Bronchial epithelial cell (primary cell): ENCODE results near the gene FRYL. TPM values are rescaled to one million over a fixed set of nuclear protein-coding genes. Genes with fewer than 3 reads are reported as not detected.
"Not testable (repeated sequence)": the region's sequence is repeated elsewhere in the genome, so short reads cannot be mapped to it uniquely, and the experiment has no call there.

Experiments
- DNase-seq: peaks from one replicate; pipeline ENCODE4 v3.0.0-alpha.2; 2010; ENCODE audit warnings: low read depth
- FAIRE-seq: peaks from 2 replicates; lab custom pipeline; 2011; peaks lifted over from hg19 to GRCh38; lab: Jason Lieb, UNC
- H3K27me3 ChIP-seq: 2 replicates; pipeline ENCODE4 v1.5.1; 2011; ENCODE audit warnings: low read length; ENCODE audit not compliant: control insufficient read depth, insufficient read depth
- H3K36me3 ChIP-seq: 2 replicates; pipeline ENCODE4 v1.5.1; 2011; ENCODE audit warnings: low read length; ENCODE audit not compliant: control insufficient read depth, insufficient read depth
- H3K4me3 ChIP-seq: 2 replicates; pipeline ENCODE4 v1.5.1; 2011; ENCODE audit warnings: mild to moderate bottlenecking, low read depth, low read length, control low read depth
- total RNA-seq: library from RNA; depleted of rRNA; stranded (reverse); fragments of >200 nt; gene quantifications from 2 replicates; pipeline ENCODE4 v1.2.1, GENCODE V29; 2014
- TF ChIP-seq, protein P1 (sequence below): IDR thresholded peaks from 2 replicates; pipeline ENCODE4 v1.5.1; 2011; ENCODE audit warnings: mild to moderate bottlenecking, moderate library complexity, low read length, control low read depth, inconsistent platforms; ENCODE audit not compliant: insufficient read depth, severe bottlenecking

The FRYL gene
- total RNA-seq, 1 donor from 2014 or later = 43.2 TPM

DNA sequence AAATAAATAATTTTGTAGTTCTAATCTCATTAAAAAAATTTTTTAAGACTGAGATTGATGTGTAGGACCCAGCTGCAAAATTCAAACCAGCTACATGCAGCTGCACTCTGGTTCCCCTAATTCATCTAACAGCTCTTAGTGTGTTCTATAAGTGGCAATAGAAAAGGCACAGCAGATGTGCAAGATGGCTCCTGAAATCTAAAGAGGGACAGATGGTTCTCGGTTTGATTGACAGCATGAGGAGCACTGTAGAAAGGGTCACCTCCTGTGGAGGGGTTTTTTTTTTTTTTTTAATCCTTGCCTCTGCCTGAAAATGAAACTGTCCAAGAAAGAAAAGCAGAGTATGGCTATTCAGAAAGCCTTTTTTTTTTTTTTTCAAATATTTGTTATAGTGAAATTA, 33.9 kb upstream of the FRYL start:
- FAIRE-seq (no peak), DNase-seq (no peak)
- H3K27me3 ChIP-seq = no peaks in the 10 kb centered on the region
- TF ChIP-seq, protein P1, sequence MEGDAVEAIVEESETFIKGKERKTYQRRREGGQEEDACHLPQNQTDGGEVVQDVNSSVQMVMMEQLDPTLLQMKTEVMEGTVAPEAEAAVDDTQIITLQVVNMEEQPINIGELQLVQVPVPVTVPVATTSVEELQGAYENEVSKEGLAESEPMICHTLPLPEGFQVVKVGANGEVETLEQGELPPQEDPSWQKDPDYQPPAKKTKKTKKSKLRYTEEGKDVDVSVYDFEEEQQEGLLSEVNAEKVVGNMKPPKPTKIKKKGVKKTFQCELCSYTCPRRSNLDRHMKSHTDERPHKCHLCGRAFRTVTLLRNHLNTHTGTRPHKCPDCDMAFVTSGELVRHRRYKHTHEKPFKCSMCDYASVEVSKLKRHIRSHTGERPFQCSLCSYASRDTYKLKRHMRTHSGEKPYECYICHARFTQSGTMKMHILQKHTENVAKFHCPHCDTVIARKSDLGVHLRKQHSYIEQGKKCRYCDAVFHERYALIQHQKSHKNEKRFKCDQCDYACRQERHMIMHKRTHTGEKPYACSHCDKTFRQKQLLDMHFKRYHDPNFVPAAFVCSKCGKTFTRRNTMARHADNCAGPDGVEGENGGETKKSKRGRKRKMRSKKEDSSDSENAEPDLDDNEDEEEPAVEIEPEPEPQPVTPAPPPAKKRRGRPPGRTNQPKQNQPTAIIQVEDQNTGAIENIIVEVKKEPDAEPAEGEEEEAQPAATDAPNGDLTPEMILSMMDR = no peak
- no peak overlapping the region for H3K4me3 ChIP-seq
- H3K36me3 ChIP-seq = no peaks in the 10 kb centered on the region

DNA sequence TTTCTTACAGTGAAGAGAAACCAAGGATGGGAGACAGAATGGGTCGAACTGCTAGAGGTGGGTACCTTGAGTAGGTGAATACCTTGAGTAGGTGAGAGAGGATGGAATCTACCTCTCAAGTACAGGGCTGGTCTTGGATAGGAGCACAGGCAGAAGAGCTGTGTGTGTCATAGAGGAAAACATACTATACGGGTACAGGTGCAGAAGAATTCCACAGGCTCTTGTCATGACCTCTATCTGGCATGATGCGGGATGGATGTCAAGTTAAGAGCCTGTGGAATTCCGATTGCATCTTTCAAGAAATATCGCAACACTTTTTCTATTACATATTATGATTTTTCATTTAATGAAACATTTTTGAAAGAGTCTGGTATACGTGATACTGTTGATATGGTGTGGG, 32.8 kb upstream of the FRYL start:
- H3K27me3 ChIP-seq = no peaks in the 10 kb centered on the region
- H3K4me3 ChIP-seq = no peak overlapping the region
- DNase-seq (no peak), FAIRE-seq (no peak)
- TF ChIP-seq, protein P1 = no peak
- H3K36me3 ChIP-seq = no peaks in the 10 kb centered on the region

DNA sequence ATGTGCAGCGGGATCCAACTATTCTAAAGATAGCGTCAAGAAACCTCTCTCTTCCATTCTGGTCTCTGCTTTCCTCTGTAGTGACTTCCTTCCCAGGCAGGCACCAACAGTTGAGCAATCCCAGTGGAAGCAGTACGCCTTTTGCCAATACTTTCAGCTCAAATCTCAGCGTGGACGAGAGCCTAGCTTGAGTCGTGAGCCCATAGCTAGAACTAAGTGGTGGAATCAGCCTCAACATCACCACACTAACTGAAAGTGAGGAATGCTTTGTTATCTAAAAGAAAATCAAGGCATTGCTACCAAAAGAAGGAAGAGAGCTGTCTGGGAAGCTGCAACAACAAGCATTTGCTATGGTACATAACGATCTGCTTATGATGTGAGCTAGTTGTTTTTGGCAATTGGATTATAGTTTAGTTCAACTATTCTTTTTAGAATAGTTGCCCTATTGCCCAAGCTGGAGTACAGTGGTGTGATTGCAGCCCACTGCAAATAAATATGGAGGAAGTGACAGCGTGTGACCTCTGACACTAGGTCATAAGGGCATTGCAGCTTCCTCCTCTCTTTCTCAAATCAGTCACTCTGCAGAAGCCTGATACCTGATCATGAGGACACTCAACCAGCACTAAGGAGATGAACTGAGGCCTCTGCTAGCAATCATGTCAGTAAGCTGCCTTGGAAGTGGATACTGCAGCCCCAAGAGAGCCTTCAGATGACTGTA, 24.7 kb upstream of the FRYL start:
- peak; percentile 23 for FAIRE-seq
- H3K4me3 ChIP-seq = no peak overlapping the region
- no peaks in the 10 kb centered on the region for H3K36me3 ChIP-seq
- H3K27me3 ChIP-seq = no peaks in the 10 kb centered on the region
- no peak for DNase-seq
- TF ChIP-seq, protein P1 = no peak

DNA sequence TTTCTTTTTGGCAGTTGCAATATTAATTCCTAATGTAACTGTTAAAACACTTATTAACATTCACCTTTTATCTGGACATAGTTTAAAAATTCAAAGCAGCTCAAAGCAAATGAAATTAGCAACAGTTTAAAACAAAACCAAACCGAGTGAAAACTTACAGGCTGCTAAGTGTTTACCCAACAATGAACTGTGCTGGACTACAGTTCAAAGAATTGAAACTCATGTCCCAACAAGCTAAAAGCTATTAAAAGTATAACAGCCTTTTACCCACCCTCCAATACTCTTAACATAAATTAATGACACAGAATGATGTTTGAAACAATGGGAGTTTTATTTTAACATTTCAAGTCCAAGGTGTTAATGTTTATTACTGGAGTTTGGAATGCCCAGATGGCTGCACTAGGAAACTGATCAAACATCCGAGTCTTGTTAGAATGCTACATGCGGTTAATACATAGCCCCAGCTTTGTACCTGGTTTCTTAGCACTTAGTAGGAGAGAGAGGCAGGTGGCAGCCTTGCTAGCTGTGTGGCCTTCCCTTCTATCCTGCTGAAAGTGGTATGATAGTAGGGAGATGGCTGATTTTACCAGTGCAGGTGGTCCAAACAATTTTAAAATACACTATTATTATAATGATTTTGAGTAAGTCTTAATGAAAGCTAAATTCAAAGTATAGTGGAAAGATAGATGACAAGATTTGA, 21.1 kb upstream of the FRYL start:
- no peaks in the 10 kb centered on the region for H3K27me3 ChIP-seq
- H3K36me3 ChIP-seq = no peaks in the 10 kb centered on the region
- no peak for DNase-seq
- no peak for FAIRE-seq
- no peak overlapping the region for H3K4me3 ChIP-seq
- TF ChIP-seq, protein P1 = no peak

DNA sequence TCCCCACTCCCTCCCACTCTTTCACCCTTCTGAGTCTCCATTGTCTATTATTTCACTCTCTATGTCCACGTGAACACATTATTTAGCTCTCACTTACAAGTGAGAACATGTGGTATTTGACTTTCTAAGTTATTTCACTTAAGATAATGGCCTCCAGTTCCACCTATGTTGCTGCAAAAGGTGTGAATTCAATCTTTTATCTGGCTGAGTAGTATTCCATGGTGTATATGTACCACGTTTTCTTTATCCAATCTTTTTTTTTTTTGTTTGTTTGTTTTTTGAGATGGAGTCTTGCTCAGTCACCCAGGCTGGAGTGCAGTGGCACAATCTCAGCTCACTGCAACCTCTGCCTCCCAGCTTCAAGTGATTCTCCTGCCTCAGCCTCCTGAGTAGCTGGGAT, 20.1 kb upstream of the FRYL start:
- not testable (repeated sequence) for H3K36me3 ChIP-seq, DNase-seq, FAIRE-seq, H3K4me3 ChIP-seq, H3K27me3 ChIP-seq

DNA sequence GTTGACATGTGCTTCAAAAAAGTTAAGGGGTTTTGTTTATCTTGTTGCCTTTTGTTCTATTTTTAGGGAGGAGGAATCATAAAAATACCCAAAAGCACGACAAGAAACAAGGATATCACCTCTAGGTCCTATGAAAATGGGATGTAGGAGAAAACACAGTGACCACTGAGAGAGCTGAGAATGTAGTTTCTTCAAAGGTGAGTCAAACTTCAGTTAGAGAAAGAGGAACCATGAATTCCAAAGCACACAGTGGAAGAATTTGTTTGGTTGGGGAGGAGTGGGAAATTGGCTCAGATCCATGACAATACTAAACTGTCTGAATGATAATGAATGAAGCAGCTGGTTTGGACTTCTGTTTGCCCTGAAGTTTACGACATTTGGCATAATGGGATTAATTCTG, 19.1 kb upstream of the FRYL start:
- no peak for FAIRE-seq
- H3K27me3 ChIP-seq = no peaks in the 10 kb centered on the region
- H3K4me3 ChIP-seq = no peak overlapping the region
- DNase-seq = no peak
- TF ChIP-seq, protein P1 = no peak
- no peaks in the 10 kb centered on the region for H3K36me3 ChIP-seq
